ENCODE measurements around the gene CD19.

DNA sequence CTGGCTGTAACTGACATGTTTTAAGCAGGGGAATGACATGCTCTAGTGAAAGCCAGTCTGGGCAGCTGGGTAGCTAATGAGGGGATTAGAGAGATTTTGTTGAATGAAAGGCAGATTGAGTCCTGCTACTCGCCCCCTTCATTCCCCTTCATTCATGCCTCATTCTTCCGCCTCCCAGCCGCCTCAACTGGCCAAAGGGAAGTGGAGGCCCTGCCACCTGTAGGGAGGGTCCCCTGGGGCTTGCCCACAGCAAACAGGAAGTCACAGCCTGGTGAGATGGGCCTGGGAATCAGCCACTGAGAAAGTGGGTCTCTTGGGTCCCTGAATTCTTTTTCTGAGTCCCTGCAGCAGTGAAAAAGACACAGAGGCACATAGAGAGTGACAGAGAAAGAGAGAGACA is 1.1 kb upstream of the CD19 start:
- TF ChIP-seq POLR2A (IDR thresholded peaks at IDR 0.05; ENCODE audit: low read length): no peak
- TF ChIP-seq GATA1 (IDR thresholded peaks at IDR 0.05; ENCODE audit: low read depth, low read length): no peak

Data from erythroblast (primary cell).